Gastrocnemius medialis (tissue), 4 donors: Measurements from ENCODE around the gene SLAMF7.

ENCODE experiments used
- CTCF ChIP-seq, 5 experiments: fragments of 450-650 bp in 3 of 5; fragments of 200-600 bp in 2 of 5; sonication (generic) in 2 of 5; IDR thresholded peaks in 4 of 5; conservative IDR thresholded peaks in 1 of 5; 1 replicate in 4 of 5; 2 replicates in 1 of 5; pipeline ENCODE4 v1.5.1; 2016 to 2019; ENCODE audit warnings: antibody characterized with exemption in 5 of 5, mild to moderate bottlenecking in 3 of 5, moderate library complexity in 3 of 5
- POLR2A ChIP-seq, 2 donors: fragments of 450-650 bp; IDR thresholded peaks; one replicate each; pipeline ENCODE4 v1.6.1; 2017; ENCODE audit warnings: antibody characterized with exemption in 2 of 2, mild to moderate bottlenecking in 2 of 2, moderate library complexity in 2 of 2

- no peak for TF ChIP-seq CTCF (IDR thresholded peaks at IDR 0.05 in 4 of 5, conservative IDR thresholded peaks at IDR 0.05 in 1 of 5)
- TF ChIP-seq POLR2A (IDR thresholded peaks at IDR 0.05) = no peak
These were observed 27.3 kb upstream of the SLAMF7 start, which contains the start of gene CD48 for GRCh38 chr1:160711602-160712311.
